SU-DHL-6 (cell line): ENCODE data around the gene PDCD1.
"Not testable (repeated sequence)": the region's sequence is repeated elsewhere in the genome, so short reads cannot be mapped to it uniquely, and the experiment has no call there.

Experiments
- H2AFZ ChIP-seq: fragments of 200-600 bp; sonication (generic); 2 replicates; pipeline ENCODE4 v1.6.1; 2014; ENCODE audit warnings: low read depth, mild to moderate bottlenecking, moderate library complexity, mixed read lengths, antibody characterized with exemption, low read length; ENCODE audit not compliant: severe bottlenecking
- H3F3A ChIP-seq: fragments of 200-600 bp; shearing (Covaris generic); 2 replicates; pipeline ENCODE4 v1.6.0; 2016; ENCODE audit warnings: antibody characterized with exemption, mild to moderate bottlenecking; ENCODE audit not compliant: insufficient read depth
- H3K27ac ChIP-seq: fragments of 200-600 bp; sonication (generic); 2 replicates; pipeline ENCODE4 v1.5.1; 2016; ENCODE audit warnings: low read depth, mild to moderate bottlenecking, low read length, moderate library complexity, mixed read lengths
- H3K27me3 ChIP-seq: fragments of 200-600 bp; sonication (generic), shearing (Covaris generic); 2 replicates; pipeline ENCODE4 v1.6.0; 2014; ENCODE audit warnings: mild to moderate bottlenecking, low read length
- H3K36me3 ChIP-seq: fragments of 200-600 bp; sonication (generic); 2 replicates; pipeline ENCODE4 v1.6.1; 2014; ENCODE audit warnings: mild to moderate bottlenecking, low read length, mixed read lengths
- H3K4me2 ChIP-seq: fragments of 300-600, 200-600 bp; shearing (Covaris generic), sonication (generic); 2 replicates; pipeline ENCODE4 v1.6.0; 2014; ENCODE audit warnings: low read length, low read depth, mild to moderate bottlenecking; ENCODE audit not compliant: poor library complexity, severe bottlenecking
- H3K4me3 ChIP-seq: fragments of 200-600 bp; sonication (generic); 2 replicates; pipeline ENCODE4 v1.5.1; 2014; ENCODE audit warnings: antibody characterized with exemption, low read length, mild to moderate bottlenecking, mixed read lengths; ENCODE audit not compliant: insufficient read depth, poor library complexity, severe bottlenecking
- H3K79me2 ChIP-seq: fragments of 200-600 bp; sonication (generic); 2 replicates; pipeline ENCODE4 v1.6.1; 2014; ENCODE audit warnings: mild to moderate bottlenecking, low read length, moderate library complexity; ENCODE audit not compliant: insufficient read depth
- H3K9ac ChIP-seq: fragments of 200-600 bp; sonication (generic); 2 replicates; pipeline ENCODE4 v1.7.0; 2014; ENCODE audit warnings: mild to moderate bottlenecking, low read length
- H3K9me2 ChIP-seq: fragments of 200-600 bp; sonication (generic); replicated peaks from 2 replicates; pipeline ENCODE4 v1.6.1; 2014; ENCODE audit warnings: low read length; ENCODE audit not compliant: insufficient read depth
- H3K9me3 ChIP-seq: fragments of 200-600 bp; sonication (generic); 2 replicates; pipeline ENCODE4 v1.6.1; 2014; ENCODE audit warnings: low read length, mixed read lengths; ENCODE audit not compliant: insufficient read depth
- H4K20me1 ChIP-seq: fragments of 200-600 bp; sonication (generic); 2 replicates; pipeline ENCODE4 v1.6.1; 2014; ENCODE audit warnings: low read depth, mild to moderate bottlenecking, antibody characterized with exemption, low read length, moderate library complexity, mixed read lengths
- CTCF ChIP-seq: fragments of 200-600 bp; sonication (generic); IDR thresholded peaks from one replicate; pipeline ENCODE4 v1.5.1; 2017; ENCODE audit warnings: antibody characterized with exemption, mild to moderate bottlenecking, low read length, moderate library complexity; ENCODE audit not compliant: insufficient read depth, poor library complexity, severe bottlenecking
- EZH2phosphoT487 ChIP-seq: fragments of 200-600 bp; sonication (generic), shearing (Covaris generic); conservative IDR thresholded peaks from 2 replicates; pipeline ENCODE4 v1.6.1; 2018; ENCODE audit warnings: mild to moderate bottlenecking, antibody characterized with exemption, low read length, moderate library complexity, mixed read lengths

The PDCD1 gene

GRCh38 chr2:241877197-241877685 lies 18.5 kb upstream of the PDCD1 start:
- Histone ChIP-seq H3K4me2 (no peak overlapping the region), H3K9ac (no peak overlapping the region), H2AFZ (no peak overlapping the region), H3K4me3 (no peak overlapping the region), H3K27me3 (no peaks in the 10 kb centered on the region), H3K9me2 (no peaks in the 10 kb centered on the region), H3F3A (no peaks in the 10 kb centered on the region), H3K27ac (no peak overlapping the region), H3K79me2 (no peaks in the 10 kb centered on the region), H3K36me3 (no peaks in the 10 kb centered on the region), H3K9me3 (no peaks in the 10 kb centered on the region; the same call in 1 of the 2 replicates), H4K20me1 (no peaks in the 10 kb centered on the region)
- TF ChIP-seq CTCF: no peak
- no peak for TF ChIP-seq EZH2phosphoT487

GRCh38 chr2:241876528-241877196 lies 18.0 kb upstream of the PDCD1 start:
- TF ChIP-seq EZH2phosphoT487 (no peak), CTCF (no peak)
- Histone ChIP-seq H3K9ac (no peak overlapping the region), H3K4me2 (no peak overlapping the region), H3K27ac (no peak overlapping the region), H3K36me3 (no peaks in the 10 kb centered on the region), H3K9me3 (no peaks in the 10 kb centered on the region; the same call in 1 of the 2 replicates), H2AFZ (no peak overlapping the region), H3F3A (no peaks in the 10 kb centered on the region), H4K20me1 (no peaks in the 10 kb centered on the region), H3K79me2 (no peaks in the 10 kb centered on the region), H3K9me2 (no peaks in the 10 kb centered on the region), H3K4me3 (no peak overlapping the region), H3K27me3 (no peaks in the 10 kb centered on the region)

- not testable (repeated sequence) for H3K9me3 ChIP-seq, H3K36me3 ChIP-seq, H3K4me3 ChIP-seq, H3F3A ChIP-seq, H3K9ac ChIP-seq, H3K27me3 ChIP-seq, H2AFZ ChIP-seq, H3K27ac ChIP-seq, H3K9me2 ChIP-seq, H3K4me2 ChIP-seq, H4K20me1 ChIP-seq, H3K79me2 ChIP-seq
These were observed 17.2 kb upstream of the PDCD1 start for GRCh38 chr2:241875754-241876527.
